K562 (cell line): Measurements from ENCODE around the gene C19orf67. TPM values are rescaled to one million over a fixed set of nuclear protein-coding genes. Genes with fewer than 3 reads are reported as not detected.

ENCODE experiments used
- ATAC-seq: fragments of 200-7000 bp; cut with Tn5 transposase; 3 replicates; pipeline ENCODE4 v1.9.1; 2020; ENCODE audit warnings: moderate library complexity
- BruUV-seq: library from RNA; stranded (reverse); fragments of 400-500 nt; replicated peaks from 2 replicates; lab custom pipeline; 2021; lab: Mats Ljungman, UMichigan
- CTCF ChIA-PET: fragments of 300-600 bp; formaldehyde crosslinking; extraction: SDS; loops from one replicate; lab custom pipeline; 2021; ENCODE audit warnings: low intra/inter-chr PET ratio; lab: Yijun Ruan, JAX
- POLR2A ChIA-PET: fragments of 300-600, 350-650 bp; sonication (Branson Sonifier 250); formaldehyde crosslinking; extraction: SDS; loops from one replicate; lab custom pipeline; 2021; ENCODE audit warnings: antibody characterized with exemption, inconsistent platforms; lab: Yijun Ruan, JAX
- DNase-seq, 4 experiments: peaks; one replicate each; pipeline versions ENCODE4 v3.0.0 to v3.0.0-alpha.2; 2011 to 2018; ENCODE audit warnings: low spot score in 3 of 4, mixed read lengths in 3 of 4; ENCODE audit errors: extremely low read depth in 1 of 4
- FAIRE-seq: peaks from 2 replicates; lab custom pipeline; 2011; peaks lifted over from hg19 to GRCh38; lab: Jason Lieb, UNC
- H2AFZ ChIP-seq: 2 replicates; pipeline ENCODE4 v1.6.0; 2011; ENCODE audit warnings: low read depth, low read length, control low read depth, inconsistent platforms
- H3K27ac ChIP-seq: fragments of 200-600 bp; 3 replicates; pipeline ENCODE4 v1.8.0; 2011; ENCODE audit warnings: low read depth, mild to moderate bottlenecking, control low read depth, inconsistent platforms, low read length, moderate library complexity, mixed read lengths; ENCODE audit errors: extremely low read depth
- H3K27me3 ChIP-seq, 2 experiments: fragments of 300-600 bp in 1 of 2; 2 replicates in 1 of 2; 3 replicates in 1 of 2; pipeline versions ENCODE4 v1.6.0 to v1.8.0; 2011; ENCODE audit warnings: inconsistent platforms in 2 of 2, low read length in 2 of 2, mild to moderate bottlenecking in 1 of 2, mixed read lengths in 1 of 2, moderate library complexity in 1 of 2; ENCODE audit not compliant: control insufficient read depth in 2 of 2, insufficient read depth in 2 of 2
- H3K36me3 ChIP-seq: fragments of 300-600 bp; 3 replicates; pipeline ENCODE4 v1.8.0; 2011; ENCODE audit warnings: mild to moderate bottlenecking, low read length, inconsistent platforms; ENCODE audit not compliant: control insufficient read depth, insufficient read depth
- H3K4me1 ChIP-seq, 2 experiments: fragments of 200-600 bp in 1 of 2; replicated peaks in 1 of 2; 2 replicates in 1 of 2; 3 replicates in 1 of 2; pipeline versions ENCODE4 v1.5.1 to v1.8.0; 2011; ENCODE audit warnings: inconsistent platforms in 2 of 2, low read length in 2 of 2, mild to moderate bottlenecking in 1 of 2, mixed read lengths in 1 of 2, moderate library complexity in 1 of 2; ENCODE audit not compliant: control insufficient read depth in 2 of 2, insufficient read depth in 2 of 2
- H3K4me2 ChIP-seq: 2 replicates; pipeline ENCODE4 v1.6.1; 2011; ENCODE audit warnings: low read length, control low read depth, inconsistent platforms, mixed read lengths; ENCODE audit not compliant: insufficient read depth
- H3K4me3 ChIP-seq: fragments of 200-600 bp; sonication (generic), shearing (Covaris generic); 2 replicates; pipeline ENCODE4 v1.5.1; 2016; ENCODE audit warnings: control low read depth, inconsistent platforms
- H3K79me2 ChIP-seq: fragments of 200-600 bp; 3 replicates; pipeline ENCODE4 v1.8.0; 2011; ENCODE audit warnings: low read length, inconsistent platforms; ENCODE audit not compliant: control insufficient read depth, insufficient read depth
- H3K9ac ChIP-seq, 2 experiments: 2 replicates each; pipeline versions ENCODE4 v1.6.0 to v1.6.1; 2011; ENCODE audit warnings: low read depth in 2 of 2, low read length in 2 of 2, control low read depth in 1 of 2, inconsistent platforms in 1 of 2, mild to moderate bottlenecking in 1 of 2, mixed read lengths in 1 of 2; ENCODE audit not compliant: insufficient read depth in 1 of 2
- H3K9me1 ChIP-seq: one replicate; pipeline ENCODE4 v1.6.0; 2011; ENCODE audit warnings: inconsistent platforms, mild to moderate bottlenecking, low read length, moderate library complexity; ENCODE audit not compliant: control insufficient read depth, insufficient read depth
- H3K9me3 ChIP-seq: replicated peaks from 2 replicates; pipeline ENCODE4 v1.5.1; 2011; ENCODE audit warnings: low read depth, low read length, inconsistent platforms; ENCODE audit not compliant: control insufficient read depth, insufficient read depth
- H4K20me1 ChIP-seq: replicated peaks from 2 replicates; pipeline ENCODE4 v1.6.1; 2011; ENCODE audit warnings: low read length, inconsistent platforms, mixed read lengths; ENCODE audit not compliant: control insufficient read depth, insufficient read depth
- ATF1 ChIP-seq, 2 experiments: fragments of 450-650 bp in 1 of 2; IDR thresholded peaks; 2 replicates each; pipeline ENCODE4 v1.6.1; 2016; ENCODE audit warnings: missing compliant biosample characterization in 1 of 2, missing genetic modification characterization in 1 of 2
- CHD4 ChIP-seq: fragments of 200-600 bp; sonication (generic); IDR thresholded peaks from 3 replicates; pipeline ENCODE4 v1.6.1; 2012; ENCODE audit warnings: low read depth, mild to moderate bottlenecking, mixed read lengths, low read length, inconsistent platforms; ENCODE audit not compliant: insufficient read depth, insufficient replicate concordance, poor library complexity, severe bottlenecking
- HDAC1 ChIP-seq, 2 experiments: fragments of 450-650 bp; IDR thresholded peaks; 2 replicates each; pipeline ENCODE4 v1.6.1; 2016 to 2017; ENCODE audit warnings: inconsistent platforms in 1 of 2, mild to moderate bottlenecking in 1 of 2, moderate library complexity in 1 of 2
- JUNB ChIP-seq: fragments of 450-650 bp; formaldehyde crosslinking; conservative IDR thresholded peaks from 2 replicates; pipeline ENCODE4 v1.4.0; 2020; ENCODE audit warnings: mild to moderate bottlenecking
- MYNN ChIP-seq, 2 experiments: sonication (generic); formaldehyde crosslinking in 1 of 2; IDR thresholded peaks; 2 replicates each; pipeline versions ENCODE4 v1.5.0 to v1.6.1; 2016 to 2020; ENCODE audit warnings: antibody characterized with exemption in 1 of 2, missing genetic modification reagents in 1 of 2
- NR0B1 ChIP-seq: fragments of 450-650 bp; IDR thresholded peaks from one replicate; pipeline ENCODE4 v1.6.1; 2018; ENCODE audit warnings: mild to moderate bottlenecking, moderate library complexity; ENCODE audit not compliant: partially characterized antibody
- PHF20 ChIP-seq: fragments of 450-650 bp; IDR thresholded peaks from 2 replicates; pipeline ENCODE4 v1.6.1; 2018; ENCODE audit not compliant: partially characterized antibody
- PRDM10 ChIP-seq: fragments of 450-650 bp; IDR thresholded peaks from 2 replicates; pipeline ENCODE4 v1.6.1; 2018; ENCODE audit not compliant: partially characterized antibody
- RUNX1 ChIP-seq: sonication (generic); IDR thresholded peaks from 2 replicates; pipeline ENCODE4 v1.6.1; 2016; ENCODE audit warnings: antibody characterized with exemption, low read depth
- ZBTB2 ChIP-seq: fragments of 450-650 bp; IDR thresholded peaks from 2 replicates; pipeline ENCODE4 v1.6.1; 2016; ENCODE audit warnings: antibody characterized with exemption
- ZNF12 ChIP-seq: sonication (generic); formaldehyde crosslinking; IDR thresholded peaks from 2 replicates; pipeline ENCODE4 v1.4.0; 2020; ENCODE audit warnings: mild to moderate bottlenecking, missing genetic modification reagents
- WGBS: fragments of 100-300 bp; shearing (Covaris generic); methylation state at CpG from one replicate; pipeline ENCODE4 v1.1.6; 2016; ENCODE audit warnings: low coverage, mixed read lengths; ENCODE audit not compliant: insufficient coverage; ENCODE audit errors: missing lambda C conversion rate; 5-methylcytosine and 5-hydroxymethylcytosine counted together
- in situ Hi-C: fragments of 300-500 bp; cut with MboI; formaldehyde crosslinking; loops from 4 replicates; pipeline ENCODE4 v1.15.0; 2018; ENCODE audit warnings: inconsistent platforms, mixed read lengths
- intact Hi-C: fragments of 100-400 bp; cut with micrococcal nuclease; formaldehyde crosslinking; loops from 2 replicates; pipeline ENCODE4 v1.14.2; 2022
- polyA plus RNA-seq, 8 experiments: library from polyadenylated mRNA; depleted of rRNA in 4 of 8; stranded (reverse) in 5 of 8; unstranded in 3 of 8; fragments of >200 nt; fragmentation: Nextera tagmentation in 2 of 8; fragmentation: Illumina TruSeq in 1 of 8; extraction: Ambion mirVana in 2 of 8; extraction: Trizol in 1 of 8; gene quantifications; 2 replicates each; pipeline versions ENCODE4 v1.2.1 to v1.2.3, GENCODE V29; 2011 to 2014; ENCODE audit warnings: inconsistent platforms in 1 of 8, missing spikeins in 1 of 8
- total RNA-seq, 7 experiments: library from RNA; depleted of rRNA in 6 of 7; stranded (reverse); fragments of >200 nt in 6 of 7; fragmentation: Illumina TruSeq in 2 of 7; extraction: Trizol in 2 of 7; gene quantifications; 2 replicates each; pipeline versions ENCODE4 v1.2.1 to v1.2.3, GENCODE V29; 2011 to 2021; ENCODE audit warnings: low replicate concordance in 1 of 7

Gene C19orf67
- total and polyA plus RNA-seq, 9 of the 15 experiments (the other 6 are each of a cell fraction or from before 2014, with no cell fraction given): 0.29 to 1.8 (median 0.51) TPM; not detected in 3

- FAIRE-seq (no peak), DNase-seq (peak in 1 of 4 experiments; percentile 6), ATAC-seq (no peak)
- H3K4me2 ChIP-seq: peak overlapping the region; percentile 63
- WGBS: 7% methylated on average over 17 of the region's 17 CpGs
- no peaks in the 10 kb centered on the region for H4K20me1 ChIP-seq
- H3K9ac ChIP-seq: peak overlapping the region in 1 of 2 experiments; percentile 22; a peak in 1 of 4 replicates
- ChIA-PET POLR2A (interaction anchor here (0.7 to 2.4 kb wide), 5 partner anchors 18 to 173 kb away, joined by 3 to 8 read pairs (median 4); partner anchors contain the start of genes DCAF15 and IL27RA), CTCF (interaction anchor here (0.5 to 1.4 kb wide), 2 partner anchors 178 to 448 kb away, joined by 3 read pairs; no protein-coding TSS in a partner anchor)
- H3K4me1 ChIP-seq: peaks cover 36 to 68% of the 10 kb centered on the region in 2 experiments
- H3K27me3 ChIP-seq: no peaks in the 10 kb centered on the region
- H2AFZ ChIP-seq: peak overlapping the region; percentile 70
- BruUV-seq: no TSS peak
- no peaks in the 10 kb centered on the region for H3K9me1 ChIP-seq
- intact Hi-C loops: no loop called here
- no peaks in the 10 kb centered on the region for H3K36me3 ChIP-seq
- peak overlapping the region; percentile 31 for H3K4me3 ChIP-seq
- no peaks in the 10 kb centered on the region for H3K79me2 ChIP-seq
- H3K27ac ChIP-seq: no peak overlapping the region
- in situ Hi-C loops: loop anchor here (25.0 kb wide), 1 partner anchor 471 kb away; no protein-coding TSS in a partner anchor
- H3K9me3 ChIP-seq: no peaks in the 10 kb centered on the region
- TF ChIP-seq JUNB (CRISPR knock-in tag) (no peak), HDAC1 (IDR thresholded peaks at IDR 0.05) (0 out of 4 replicates have a peak, but pooled peaks of 1 of the 2 experiments have one; percentile 37), PRDM10 (peak; percentile 77), ZBTB2 (peak; percentile 73; the same call in 1 of the 2 replicates), CHD4 (peak; percentile 49), ATF1 (CRISPR knock-in tag; IDR thresholded peaks at IDR 0.05) (no peak), ATF1 (tag; IDR thresholded peaks at IDR 0.05) (0 out of 2 replicates have a peak, but pooled peaks have one; percentile 31), MYNN (IDR thresholded peaks at IDR 0.05) (no peak), MYNN (CRISPR knock-in tag; IDR thresholded peaks at IDR 0.05) (no peak), ZNF12 (CRISPR knock-in tag) (0 out of 2 replicates have a peak, but pooled peaks have one; percentile 29), RUNX1 (0 out of 2 replicates have a peak, but pooled peaks have one; percentile 26), NR0B1 (no peak), PHF20 (peak; percentile 3)
Observed at GRCh38 chr19:14058182-14059092, 27.1 kb downstream of the C19orf67 start.
